ENCODE results near the gene AMDHD1. TPM values are rescaled to one million over a fixed set of nuclear protein-coding genes. Genes with fewer than 3 reads are reported as not detected.

AMDHD1 gene
- total and polyA plus RNA-seq, 10 of the 15 experiments (the other 5 are each of a cell fraction or from before 2014, with no cell fraction given): 0.04 to 0.28 (median 0.13) TPM; not detected in 4

- H3K9ac ChIP-seq (ENCODE audit: control insufficient read depth, insufficient read depth, low read length): no peak overlapping the region
- FAIRE-seq (no peak), ATAC-seq (no peak), DNase-seq (ENCODE audit: low read depth, low spot score) (no peak)
- no peak overlapping the region for H2AFZ ChIP-seq (ENCODE audit: control insufficient read depth, low read depth, low read length)
- in situ Hi-C loops (cut with MboI) (no loop called here), intact Hi-C loops (cut with micrococcal nuclease; ENCODE audit: unreplicated experiment) (no loop called here)
- no peaks in the 10 kb centered on the region for H4K20me1 ChIP-seq (ENCODE audit: control insufficient read depth, insufficient read depth)
- ChIA-PET CTCF (interaction anchor here (2.4 kb wide), 1 partner anchor 77 kb away, joined by 7 read pairs; no protein-coding TSS in a partner anchor), SMC1A (ENCODE audit: uncharacterized antibody, unreplicated experiment) (interaction anchor here (1.0 to 2.2 kb wide), 3 partner anchors 30 to 78 kb away, joined by 3 to 8 read pairs (median 6); partner anchors contain the start of gene CCDC38), POLR2A (no interaction called here), RAD21 (ENCODE audit: unreplicated experiment) (no interaction called here)
- no peaks in the 10 kb centered on the region for H3K79me2 ChIP-seq (ENCODE audit: control insufficient read depth, insufficient read depth, low read length)
- no peaks in the 10 kb centered on the region for H3K36me3 ChIP-seq (ENCODE audit: control insufficient read depth in 2 of 2, insufficient read depth in 2 of 2, low read length in 1 of 2)
- H3K9me3 ChIP-seq (replicated peaks; ENCODE audit: control insufficient read depth, insufficient read depth, low read length): no peaks in the 10 kb centered on the region
- H3K27ac ChIP-seq (ENCODE audit: control insufficient read depth, insufficient read depth): no peak overlapping the region
- H3K4me3 ChIP-seq: no peak overlapping the region
- 35% methylated on average over 5 of the region's 5 CpGs for WGBS (ENCODE audit: insufficient coverage, insufficient replicate concordance, low lambda C conversion rate, missing lambda C conversion rate)
- TF ChIP-seq TBL1XR1 (IDR thresholded peaks at IDR 0.05; ENCODE audit: low read depth, low read length): no peak
- no peak for TF ChIP-seq MTA3 (IDR thresholded peaks at IDR 0.05; ENCODE audit: borderline replicate concordance, low read length)
- no peak for TF ChIP-seq SP1 (IDR thresholded peaks at IDR 0.05; ENCODE audit: low read depth, low read length)
- no peak for TF ChIP-seq STAT3 (IDR thresholded peaks at IDR 0.05; ENCODE audit: low read depth, low read length)
- no peak for TF ChIP-seq ZSCAN29 (IDR thresholded peaks at IDR 0.05)
- TF ChIP-seq EP300 (IDR thresholded peaks at IDR 0.05; ENCODE audit: borderline replicate concordance in 1 of 2, control insufficient read depth in 1 of 2, low read depth in 2 of 2, low read length in 2 of 2): no peak
- TF ChIP-seq PML (IDR thresholded peaks at IDR 0.05; ENCODE audit: low read length): no peak
- no peak for TF ChIP-seq ZNF687 (IDR thresholded peaks at IDR 0.05)
- no peak for TF ChIP-seq YY1 (IDR thresholded peaks at IDR 0.05; ENCODE audit: low read depth, low read length)
- no peak for TF ChIP-seq IRF3 (IDR thresholded peaks at IDR 0.05)
- TF ChIP-seq E4F1 (IDR thresholded peaks at IDR 0.05; ENCODE audit: borderline replicate concordance, partially characterized antibody): no peak
- TF ChIP-seq PAX8 (IDR thresholded peaks at IDR 0.05): no peak
- TF ChIP-seq SUZ12 (IDR thresholded peaks at IDR 0.05; ENCODE audit: unreplicated experiment): no peak
- TF ChIP-seq PAX5 (IDR thresholded peaks at IDR 0.05; ENCODE audit: borderline replicate concordance, low read depth, low read length): no peak
- no peak for TF ChIP-seq PKNOX1 (IDR thresholded peaks at IDR 0.05)
- no peak for TF ChIP-seq RUNX3 (IDR thresholded peaks at IDR 0.05; ENCODE audit: low read length)
- TF ChIP-seq JUNB (IDR thresholded peaks at IDR 0.05): no peak
- BruUV-seq (replicated peaks): no TSS peak
- H3K4me2 ChIP-seq (ENCODE audit: control insufficient read depth, insufficient read depth): no peak overlapping the region
- H3K27me3 ChIP-seq (replicated peaks in 1 of 2; ENCODE audit: control insufficient read depth in 2 of 2, insufficient read depth in 2 of 2, low read length in 1 of 2): peaks cover 0 to 2% of the 10 kb centered on the region in 2 experiments; a peak in 2 of 4 replicates
- no peaks in the 10 kb centered on the region for H3K4me1 ChIP-seq (ENCODE audit: control insufficient read depth, insufficient read depth, low read length)
Measured at GRCh38 chr12:95994476-95994875, 51.3 kb downstream of the AMDHD1 start.

Measured in GM12878 (cell line).